SK-N-MC (cell line): ENCODE data around the gene FOXD2.

ENCODE experiments used
- DNase-seq: peaks from one replicate; pipeline ENCODE4 v3.0.0-alpha.2; 2011; ENCODE audit warnings: low read depth, low spot score
- H3K27ac ChIP-seq: fragments of 200-600 bp; sonication (generic); 2 replicates; pipeline ENCODE4 v1.5.1; 2016; ENCODE audit warnings: mixed run types
- H3K36me3 ChIP-seq: fragments of 200-600 bp; sonication (generic); 2 replicates; pipeline ENCODE4 v1.6.1; 2017; ENCODE audit warnings: antibody characterized with exemption, low read length, mixed read lengths; ENCODE audit not compliant: insufficient read depth
- H3K4me3 ChIP-seq: fragments of 200-600 bp; sonication (generic); 2 replicates; pipeline ENCODE4 v1.5.1; 2016
- H3K9ac ChIP-seq: fragments of 200-600 bp; sonication (generic); 2 replicates; pipeline ENCODE4 v1.8.0; 2017; ENCODE audit warnings: mixed run types, mixed read lengths; ENCODE audit not compliant: insufficient read length
- H3K9me3 ChIP-seq: fragments of 200-600 bp; sonication (generic); 2 replicates; pipeline ENCODE4 v1.6.1; 2017; ENCODE audit warnings: low read depth, mild to moderate bottlenecking, antibody characterized with exemption, low read length, moderate library complexity, mixed read lengths
- EZH2 ChIP-seq: fragments of 200-600 bp; sonication (generic); IDR thresholded peaks from one replicate; pipeline ENCODE4 v1.6.1; 2017; ENCODE audit warnings: antibody characterized with exemption
- FOXP2 ChIP-seq: optimal IDR thresholded peaks from 2 replicates; pipeline ENCODE3; 2011; ENCODE audit warnings: mild to moderate bottlenecking, moderate library complexity; ENCODE audit not compliant: insufficient read depth; ENCODE audit errors: extremely low read length, control extremely low read depth
- POLR2AphosphoS5 ChIP-seq: IDR thresholded peaks from 2 replicates; pipeline ENCODE4 v1.6.1; 2012; ENCODE audit warnings: mild to moderate bottlenecking, low read depth, low read length, borderline replicate concordance

Gene FOXD2

DNA sequence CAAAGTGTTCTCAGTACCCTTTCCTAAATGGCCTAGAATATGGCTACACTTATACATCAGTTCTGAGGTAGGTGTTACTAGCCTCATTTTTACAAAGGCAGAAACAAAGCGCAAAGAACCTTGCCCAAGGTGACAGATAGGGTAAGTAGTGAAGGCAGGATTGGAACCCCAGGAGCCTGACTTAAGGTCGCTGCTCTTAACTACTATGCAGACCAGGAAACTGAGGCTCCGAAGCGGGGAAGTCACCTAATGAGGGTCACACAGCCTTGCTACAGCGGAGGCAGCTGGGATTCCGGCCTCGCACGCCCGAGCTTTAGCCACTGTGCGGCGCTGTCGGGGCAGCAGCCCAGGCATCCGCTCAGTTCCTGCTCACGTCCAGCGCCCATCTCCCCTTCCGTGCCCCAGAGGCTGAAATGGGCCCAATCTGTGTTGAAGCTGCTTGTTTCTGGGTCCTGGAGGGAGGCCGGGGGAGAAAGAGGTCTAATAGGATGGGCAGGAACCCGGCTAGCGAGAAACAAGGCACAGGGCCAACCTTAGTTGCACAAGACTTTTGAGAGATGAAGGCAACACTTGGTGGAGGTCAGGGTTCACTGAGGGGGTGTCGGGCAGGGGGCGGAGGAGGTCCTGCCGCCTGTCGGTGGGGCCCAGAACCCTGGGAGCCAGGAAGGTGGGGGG is 1.4 kb upstream of the FOXD2 start:
- Histone ChIP-seq H3K9ac (peak overlapping the region; percentile 82), H3K9me3 (no peaks in the 10 kb centered on the region), H3K4me3 (peak overlapping the region; percentile 97), H3K27ac (peak overlapping the region; percentile 56; the same call in 1 of the 2 replicates), H3K36me3 (no peaks in the 10 kb centered on the region)
- TF ChIP-seq EZH2 = no peak
- TF ChIP-seq FOXP2 = no peak
- no peak for TF ChIP-seq POLR2AphosphoS5
- no peak for DNase-seq

DNA sequence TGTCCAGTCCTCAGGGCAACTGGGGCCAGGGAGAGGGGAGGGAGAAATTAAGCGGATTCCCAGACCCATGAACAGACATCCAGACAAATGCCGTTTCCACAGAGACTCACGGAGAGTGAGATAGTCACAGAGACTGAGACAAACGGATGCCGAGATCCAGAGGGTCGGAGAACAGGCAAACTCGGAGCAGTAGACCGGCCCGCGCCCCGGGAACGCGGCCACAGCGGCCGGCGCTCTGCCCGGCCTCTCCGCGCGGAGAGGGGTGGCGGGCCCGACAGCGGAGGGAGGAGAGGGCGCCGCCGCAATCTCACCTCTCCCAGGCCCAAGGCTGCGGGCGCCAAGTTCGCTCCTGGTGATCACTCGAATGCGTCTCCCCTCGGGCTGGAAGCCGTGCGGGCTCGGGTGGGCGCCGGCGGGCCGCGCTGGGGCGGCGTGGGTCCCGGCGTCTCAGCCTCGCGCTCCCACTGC is 831 bp upstream of the FOXD2 start:
- Histone ChIP-seq H3K36me3 (no peaks in the 10 kb centered on the region), H3K27ac (peak overlapping the region; percentile 56), H3K9ac (peak overlapping the region; percentile 82), H3K9me3 (no peaks in the 10 kb centered on the region), H3K4me3 (peak overlapping the region; percentile 97)
- no peak for DNase-seq
- TF ChIP-seq FOXP2 = no peak
- TF ChIP-seq EZH2 = no peak
- no peak for TF ChIP-seq POLR2AphosphoS5

DNA sequence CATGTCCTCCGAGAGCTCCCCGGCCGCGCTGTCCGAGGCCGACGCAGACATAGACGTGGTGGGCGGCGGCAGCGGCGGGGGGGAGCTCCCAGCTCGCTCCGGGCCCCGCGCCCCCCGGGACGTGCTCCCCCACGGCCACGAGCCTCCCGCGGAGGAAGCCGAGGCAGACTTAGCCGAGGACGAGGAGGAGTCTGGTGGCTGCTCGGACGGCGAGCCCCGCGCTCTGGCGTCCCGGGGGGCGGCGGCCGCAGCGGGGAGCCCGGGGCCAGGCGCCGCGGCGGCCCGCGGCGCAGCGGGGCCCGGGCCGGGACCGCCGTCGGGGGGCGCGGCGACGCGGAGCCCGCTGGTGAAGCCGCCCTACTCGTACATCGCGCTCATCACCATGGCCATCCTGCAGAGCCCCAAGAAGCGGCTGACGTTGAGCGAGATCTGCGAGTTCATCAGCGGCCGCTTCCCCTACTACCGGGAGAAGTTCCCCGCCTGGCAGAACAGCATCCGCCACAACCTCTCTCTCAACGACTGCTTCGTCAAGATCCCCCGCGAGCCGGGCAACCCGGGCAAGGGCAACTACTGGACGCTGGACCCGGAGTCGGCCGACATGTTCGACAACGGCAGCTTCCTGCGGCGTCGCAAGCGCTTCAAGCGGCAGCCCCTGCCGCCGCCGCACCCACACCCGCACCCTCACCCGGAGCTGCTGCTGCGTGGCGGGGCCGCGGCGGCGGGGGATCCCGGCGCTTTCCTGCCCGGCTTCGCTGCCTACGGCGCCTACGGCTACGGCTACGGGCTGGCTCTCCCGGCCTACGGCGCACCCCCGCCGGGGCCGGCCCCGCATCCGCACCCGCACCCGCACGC is 547 bp downstream of the FOXD2 start:
- no peaks in the 10 kb centered on the region for H3K36me3 ChIP-seq
- no peaks in the 10 kb centered on the region for H3K9me3 ChIP-seq
- DNase-seq = no peak
- TF ChIP-seq POLR2AphosphoS5 (no peak), EZH2 (no peak), FOXP2 (no peak)
- peak overlapping the region; percentile 56 for H3K27ac ChIP-seq
- peak overlapping the region; percentile 82 for H3K9ac ChIP-seq
- H3K4me3 ChIP-seq = peak overlapping the region; percentile 97

DNA sequence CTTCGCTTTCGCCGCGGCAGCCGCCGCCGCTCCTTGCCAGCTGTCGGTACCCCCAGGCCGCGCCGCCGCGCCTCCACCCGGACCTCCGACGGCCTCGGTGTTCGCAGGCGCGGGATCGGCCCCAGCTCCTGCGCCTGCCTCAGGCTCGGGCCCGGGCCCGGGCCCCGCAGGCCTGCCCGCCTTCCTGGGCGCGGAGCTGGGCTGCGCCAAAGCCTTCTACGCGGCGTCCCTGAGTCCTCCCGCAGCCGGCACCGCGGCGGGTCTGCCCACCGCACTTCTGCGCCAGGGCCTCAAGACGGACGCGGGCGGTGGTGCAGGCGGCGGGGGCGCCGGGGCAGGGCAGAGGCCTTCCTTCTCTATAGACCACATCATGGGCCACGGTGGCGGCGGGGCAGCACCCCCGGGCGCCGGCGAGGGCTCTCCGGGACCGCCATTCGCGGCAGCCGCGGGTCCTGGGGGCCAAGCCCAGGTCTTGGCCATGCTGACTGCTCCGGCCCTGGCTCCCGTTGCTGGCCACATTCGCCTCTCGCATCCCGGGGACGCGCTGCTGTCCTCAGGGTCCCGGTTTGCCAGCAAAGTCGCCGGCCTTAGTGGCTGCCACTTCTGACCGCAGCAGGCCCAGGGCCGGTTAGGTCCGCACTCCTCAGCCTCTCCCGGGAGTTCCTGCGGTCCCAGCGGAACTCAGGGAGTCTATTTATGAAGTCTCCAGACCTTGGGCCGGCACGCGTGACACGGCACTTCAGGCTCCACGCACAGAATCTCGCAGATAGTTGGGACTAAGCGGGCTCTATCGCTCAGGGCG is 1.4 kb downstream of the FOXD2 start:
- H3K9me3 ChIP-seq = no peaks in the 10 kb centered on the region
- no peak overlapping the region for H3K4me3 ChIP-seq
- H3K27ac ChIP-seq = no peak overlapping the region
- TF ChIP-seq POLR2AphosphoS5 = no peak
- TF ChIP-seq EZH2 = no peak
- no peak for TF ChIP-seq FOXP2
- DNase-seq = no peak
- no peaks in the 10 kb centered on the region for H3K36me3 ChIP-seq
- no peak overlapping the region for H3K9ac ChIP-seq

- no peak overlapping the region for H3K27ac ChIP-seq
- no peak for TF ChIP-seq EZH2
- no peak for TF ChIP-seq POLR2AphosphoS5
- no peak for TF ChIP-seq FOXP2
- no peak for DNase-seq
- no peak overlapping the region for H3K4me3 ChIP-seq
- H3K9ac ChIP-seq = no peak overlapping the region
- no peaks in the 10 kb centered on the region for H3K9me3 ChIP-seq
- H3K36me3 ChIP-seq = no peaks in the 10 kb centered on the region
Observed at GRCh38 chr1:47439819-47440598, 2.2 kb downstream of the FOXD2 start.

DNA sequence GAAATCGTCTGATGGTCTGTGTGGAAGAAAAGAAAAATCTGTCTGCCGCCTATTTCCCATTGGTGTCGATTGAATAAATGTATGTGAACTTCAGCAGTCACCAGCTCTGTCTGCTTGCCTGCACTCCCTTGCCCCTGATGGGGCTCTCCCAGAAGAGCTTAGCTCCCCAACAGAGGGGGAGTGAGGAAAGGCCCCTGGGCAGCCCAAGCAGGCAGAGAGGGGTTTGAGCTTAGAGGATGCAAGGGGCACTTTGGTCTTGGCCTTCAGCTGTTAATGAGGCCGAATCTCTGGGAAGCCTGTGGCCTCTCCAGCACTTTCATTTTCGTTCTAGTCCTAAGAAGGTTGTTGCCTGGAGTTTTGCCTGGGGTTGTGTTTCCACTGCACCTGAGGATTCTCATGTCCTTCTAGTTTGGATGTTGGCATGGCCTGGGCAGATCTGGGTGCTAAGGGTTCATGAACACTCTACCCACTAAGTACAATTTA is 2.8 kb downstream of the FOXD2 start:
- no peak overlapping the region for H3K27ac ChIP-seq
- no peaks in the 10 kb centered on the region for H3K36me3 ChIP-seq
- TF ChIP-seq EZH2 = no peak
- no peak for TF ChIP-seq FOXP2
- no peak for DNase-seq
- H3K9me3 ChIP-seq = no peaks in the 10 kb centered on the region
- no peak overlapping the region for H3K9ac ChIP-seq
- no peak overlapping the region for H3K4me3 ChIP-seq

GRCh38 chr1:47441450-47442106 is 3.7 kb downstream of the FOXD2 start:
- Histone ChIP-seq H3K9ac (no peak overlapping the region), H3K9me3 (no peaks in the 10 kb centered on the region), H3K27ac (no peak overlapping the region), H3K36me3 (no peaks in the 10 kb centered on the region), H3K4me3 (no peak overlapping the region)
- TF ChIP-seq POLR2AphosphoS5 = no peak
- no peak for TF ChIP-seq FOXP2
- no peak for TF ChIP-seq EZH2
- no peak for DNase-seq

- TF ChIP-seq FOXP2 (no peak), EZH2 (no peak), POLR2AphosphoS5 (no peak)
- H3K27ac ChIP-seq = no peak overlapping the region
- H3K4me3 ChIP-seq = no peak overlapping the region
- no peaks in the 10 kb centered on the region for H3K9me3 ChIP-seq
- H3K9ac ChIP-seq = no peak overlapping the region
- no peaks in the 10 kb centered on the region for H3K36me3 ChIP-seq
- DNase-seq = no peak
Observed at GRCh38 chr1:47442202-47442601, 4.4 kb downstream of the FOXD2 start.
